ENCODE results near the gene PRKN. TPM values are rescaled to one million over a fixed set of nuclear protein-coding genes. Genes with fewer than 3 reads are reported as not detected.

The PRKN gene
- total and polyA plus RNA-seq, 10 donors = 0.23 to 14.1 (median 7.0) TPM

DNA sequence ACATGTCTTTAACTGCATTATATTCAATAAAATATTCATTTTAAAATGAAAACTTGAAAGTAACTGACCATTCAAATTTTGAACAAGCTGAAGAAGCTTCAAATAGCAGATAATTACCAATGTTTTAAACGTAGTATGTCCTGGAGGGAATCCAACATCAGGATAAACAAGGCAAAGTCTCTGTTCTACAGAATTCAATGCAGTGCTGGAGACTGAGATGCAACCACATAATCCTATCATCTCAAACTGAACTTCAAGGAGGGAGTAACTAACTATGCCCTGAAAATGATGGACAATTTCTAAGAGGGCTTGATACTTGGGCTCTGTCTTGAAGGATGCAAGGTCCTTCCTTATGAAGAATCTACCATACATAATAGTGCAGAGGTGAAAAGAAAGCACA is 100.7 kb downstream of the PRKN start:
- no peak for TF ChIP-seq POLR2A (IDR thresholded peaks at IDR 0.05)
- TF ChIP-seq, protein P1, sequence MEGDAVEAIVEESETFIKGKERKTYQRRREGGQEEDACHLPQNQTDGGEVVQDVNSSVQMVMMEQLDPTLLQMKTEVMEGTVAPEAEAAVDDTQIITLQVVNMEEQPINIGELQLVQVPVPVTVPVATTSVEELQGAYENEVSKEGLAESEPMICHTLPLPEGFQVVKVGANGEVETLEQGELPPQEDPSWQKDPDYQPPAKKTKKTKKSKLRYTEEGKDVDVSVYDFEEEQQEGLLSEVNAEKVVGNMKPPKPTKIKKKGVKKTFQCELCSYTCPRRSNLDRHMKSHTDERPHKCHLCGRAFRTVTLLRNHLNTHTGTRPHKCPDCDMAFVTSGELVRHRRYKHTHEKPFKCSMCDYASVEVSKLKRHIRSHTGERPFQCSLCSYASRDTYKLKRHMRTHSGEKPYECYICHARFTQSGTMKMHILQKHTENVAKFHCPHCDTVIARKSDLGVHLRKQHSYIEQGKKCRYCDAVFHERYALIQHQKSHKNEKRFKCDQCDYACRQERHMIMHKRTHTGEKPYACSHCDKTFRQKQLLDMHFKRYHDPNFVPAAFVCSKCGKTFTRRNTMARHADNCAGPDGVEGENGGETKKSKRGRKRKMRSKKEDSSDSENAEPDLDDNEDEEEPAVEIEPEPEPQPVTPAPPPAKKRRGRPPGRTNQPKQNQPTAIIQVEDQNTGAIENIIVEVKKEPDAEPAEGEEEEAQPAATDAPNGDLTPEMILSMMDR (IDR thresholded peaks at IDR 0.05 in 8 of 11, conservative IDR thresholded peaks at IDR 0.05 in 3 of 11) = no peak
- no peak for TF ChIP-seq POLR2AphosphoS5 (IDR thresholded peaks at IDR 0.05)
- Histone ChIP-seq H3K27ac (peak overlapping the region in 6 of 8 donors; percentile 11 to 72 (median 38)), H3K4me3 (no peak overlapping the region), H3K27me3 (replicated peaks in 1 of 7) (no peaks in the 10 kb centered on the region), H3K9me3 (peaks cover 0 to 14% (median 11%) of the 10 kb centered on the region in 8 donors), H3K36me3 (no peaks in the 10 kb centered on the region), H3K4me1 (no peaks in the 10 kb centered on the region)
- WGBS, 5 donors = 56 to 70% (median 65%) methylated on average over 1 of the region's 1 CpG
- DNase-seq = no peak
- intact Hi-C loops (cut with DNase I; ENCODE audit: low total_unique reads) = no loop called here

GRCh38 chr6:162625846-162626540 is 101.6 kb downstream of the PRKN start:
- H3K27ac ChIP-seq = peak overlapping the region in 7 of 8 donors; percentile 3 to 72 (median 36)
- no peak for TF ChIP-seq POLR2A (IDR thresholded peaks at IDR 0.05)
- no peak for TF ChIP-seq POLR2AphosphoS5 (IDR thresholded peaks at IDR 0.05)
- TF ChIP-seq, protein P1 (IDR thresholded peaks at IDR 0.05 in 8 of 11, conservative IDR thresholded peaks at IDR 0.05 in 3 of 11) = no peak
- no peaks in the 10 kb centered on the region for H3K36me3 ChIP-seq
- H3K27me3 ChIP-seq (replicated peaks in 1 of 7) = no peaks in the 10 kb centered on the region
- H3K9me3 ChIP-seq = peaks cover 0 to 6% (median 3%) of the 10 kb centered on the region in 8 donors
- WGBS, 5 donors = 65 to 80% (median 71%) methylated on average over 5 of the region's 5 CpGs
- intact Hi-C loops (cut with DNase I; ENCODE audit: low total_unique reads) = no loop called here
- DNase-seq = no peak
- no peak overlapping the region for H3K4me3 ChIP-seq
- H3K4me1 ChIP-seq = no peaks in the 10 kb centered on the region

DNA sequence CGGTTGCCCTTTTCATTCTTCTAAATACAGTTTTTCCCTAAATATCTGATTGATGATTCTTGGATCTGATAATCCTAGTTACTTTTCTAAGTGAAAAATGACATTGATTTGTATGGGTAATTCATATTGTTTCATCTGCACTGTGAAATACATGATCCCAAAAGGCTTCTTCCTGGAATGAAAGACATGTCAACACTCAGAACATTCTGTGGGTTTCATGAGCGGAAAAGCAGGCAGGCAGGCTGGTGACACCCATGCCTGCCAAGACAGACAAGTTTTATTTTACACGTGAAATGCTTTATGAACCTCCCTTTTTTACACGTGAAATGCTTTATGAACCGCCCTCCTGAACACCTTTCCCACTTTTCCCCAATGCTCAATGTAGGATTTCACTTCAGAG is 105.0 kb downstream of the PRKN start:
- intact Hi-C loops (cut with DNase I; ENCODE audit: low total_unique reads) = no loop called here
- no peak overlapping the region for H3K27ac ChIP-seq
- H3K4me1 ChIP-seq = no peaks in the 10 kb centered on the region
- TF ChIP-seq, protein P1 (IDR thresholded peaks at IDR 0.05 in 8 of 11, conservative IDR thresholded peaks at IDR 0.05 in 3 of 11) = no peak
- no peak for TF ChIP-seq POLR2AphosphoS5 (IDR thresholded peaks at IDR 0.05)
- no peak for TF ChIP-seq POLR2A (IDR thresholded peaks at IDR 0.05)
- DNase-seq = no peak
- no peaks in the 10 kb centered on the region for H3K36me3 ChIP-seq
- no peaks in the 10 kb centered on the region for H3K27me3 ChIP-seq (replicated peaks in 1 of 7)
- 67 to 88% (median 73%) methylated on average over 5 of the region's 5 CpGs for WGBS, 5 donors
- no peak overlapping the region for H3K4me3 ChIP-seq
- no peaks in the 10 kb centered on the region for H3K9me3 ChIP-seq

DNA sequence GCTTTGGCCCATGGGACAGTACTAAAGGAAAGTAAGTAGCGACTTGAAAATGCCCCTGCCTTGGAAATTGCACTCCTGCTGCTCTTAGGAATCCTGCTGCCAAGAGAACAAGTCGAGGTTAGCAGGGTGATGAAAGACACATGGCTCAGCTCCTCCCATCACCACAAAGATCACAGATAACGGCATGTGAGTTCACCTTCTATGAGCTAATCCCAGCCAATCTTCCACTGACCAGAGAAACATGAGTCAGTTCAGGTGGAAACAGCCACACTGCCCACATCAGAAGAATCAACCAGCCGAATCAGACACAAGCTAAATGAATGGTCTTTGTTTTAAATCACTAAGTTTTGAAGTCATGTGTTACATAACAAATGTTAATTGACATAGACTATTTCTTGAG is 106.3 kb downstream of the PRKN start:
- H3K9me3 ChIP-seq = no peaks in the 10 kb centered on the region
- H3K27ac ChIP-seq = no peak overlapping the region
- no peaks in the 10 kb centered on the region for H3K36me3 ChIP-seq
- intact Hi-C loops (cut with DNase I; ENCODE audit: low total_unique reads) = no loop called here
- H3K4me1 ChIP-seq = no peaks in the 10 kb centered on the region
- no peak for DNase-seq
- no peak overlapping the region for H3K4me3 ChIP-seq
- no peaks in the 10 kb centered on the region for H3K27me3 ChIP-seq (replicated peaks in 1 of 7)
- WGBS, 5 donors = 62 to 68% (median 63%) methylated on average over 4 of the region's 4 CpGs
- no peak for TF ChIP-seq POLR2AphosphoS5 (IDR thresholded peaks at IDR 0.05)
- TF ChIP-seq POLR2A (IDR thresholded peaks at IDR 0.05) = no peak
